ENCODE data around the gene BSG.
"Not testable (repeated sequence)": the region's sequence is repeated elsewhere in the genome, so short reads cannot be mapped to it uniquely, and the experiment has no call there.

Gene BSG

DNA sequence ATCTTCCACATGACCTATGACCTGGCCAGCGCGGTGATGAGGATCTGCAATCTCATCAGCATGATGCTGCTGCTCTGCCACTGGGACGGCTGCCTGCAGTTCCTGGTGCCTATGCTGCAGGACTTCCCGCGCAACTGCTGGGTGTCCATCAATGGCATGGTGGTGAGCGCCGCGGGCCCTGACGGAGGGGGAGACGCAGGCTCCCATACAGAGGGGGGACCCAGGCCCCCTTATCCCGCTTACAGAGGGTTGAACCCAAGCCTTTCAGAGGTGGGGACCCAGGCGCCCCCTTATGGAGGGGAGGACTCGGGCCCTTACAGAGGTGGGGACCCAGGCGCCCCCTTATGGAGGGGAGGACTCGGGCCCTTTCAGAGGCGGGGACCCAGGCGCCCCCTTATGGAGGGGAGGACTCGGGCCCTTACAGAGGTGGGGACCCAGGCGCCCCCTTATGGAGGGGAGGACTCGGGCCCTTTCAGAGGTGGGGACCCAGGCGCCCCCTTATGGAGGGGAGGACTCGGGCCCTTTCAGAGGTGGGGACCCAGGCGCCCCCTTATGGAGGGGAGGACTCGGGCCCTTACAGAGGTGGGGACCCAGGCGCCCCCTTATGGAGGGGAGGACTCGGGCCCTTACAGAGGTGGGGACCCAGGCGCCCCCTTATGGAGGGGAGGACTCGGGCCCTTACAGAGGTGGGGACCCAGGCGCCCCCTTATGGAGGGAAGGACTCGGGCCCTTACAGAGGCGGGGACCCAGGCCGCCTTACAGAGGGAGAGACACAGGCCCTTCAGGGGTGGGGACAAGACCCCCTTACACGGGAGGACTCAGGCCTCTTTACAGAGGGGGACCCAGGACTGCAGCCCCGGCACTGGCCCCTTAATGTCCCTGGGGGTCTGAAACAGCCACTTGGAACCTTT is 32.9 kb downstream of the BSG start:
- DNase-seq, result not testable (repeated sequence)

DNA sequence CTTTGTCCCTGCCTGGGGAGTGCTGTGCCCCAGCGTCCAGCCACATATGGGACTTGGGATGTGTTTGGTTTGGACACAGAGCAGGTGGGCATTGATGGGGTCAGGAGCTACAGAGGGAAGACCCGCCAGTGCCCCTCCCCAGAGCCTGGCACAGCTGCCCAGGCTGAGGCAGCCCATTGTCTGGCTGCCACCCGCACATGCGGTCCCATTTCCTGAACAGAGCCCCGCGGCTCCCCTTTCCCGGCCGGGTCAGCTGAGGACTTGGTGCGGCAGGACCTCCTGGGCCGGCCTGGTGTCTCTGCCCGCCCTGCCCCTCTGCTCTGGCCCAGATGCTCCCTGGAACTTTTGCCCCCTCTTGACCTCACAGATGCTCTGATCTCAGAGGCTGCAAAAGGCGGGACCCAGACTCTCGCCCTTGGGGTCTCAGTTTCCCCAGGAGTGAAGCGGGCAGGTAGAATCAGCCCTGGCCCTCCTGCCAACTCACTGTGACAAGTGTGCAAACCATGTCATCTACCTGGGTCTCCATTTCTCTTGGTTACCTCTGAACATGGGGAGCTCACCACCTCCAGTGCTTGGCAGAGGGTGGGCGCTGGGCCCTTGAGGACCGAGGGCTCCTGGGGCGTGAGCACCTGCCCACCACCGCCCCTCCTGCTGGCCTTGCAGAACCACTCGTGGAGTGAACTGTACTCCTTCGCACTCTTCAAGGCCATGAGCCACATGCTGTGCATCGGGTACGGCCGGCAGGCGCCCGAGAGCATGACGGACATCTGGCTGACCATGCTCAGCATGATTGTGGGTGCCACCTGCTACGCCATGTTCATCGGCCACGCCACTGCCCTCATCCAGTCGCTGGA is 35.1 kb downstream of the BSG start:
- no peak for DNase-seq

DNA sequence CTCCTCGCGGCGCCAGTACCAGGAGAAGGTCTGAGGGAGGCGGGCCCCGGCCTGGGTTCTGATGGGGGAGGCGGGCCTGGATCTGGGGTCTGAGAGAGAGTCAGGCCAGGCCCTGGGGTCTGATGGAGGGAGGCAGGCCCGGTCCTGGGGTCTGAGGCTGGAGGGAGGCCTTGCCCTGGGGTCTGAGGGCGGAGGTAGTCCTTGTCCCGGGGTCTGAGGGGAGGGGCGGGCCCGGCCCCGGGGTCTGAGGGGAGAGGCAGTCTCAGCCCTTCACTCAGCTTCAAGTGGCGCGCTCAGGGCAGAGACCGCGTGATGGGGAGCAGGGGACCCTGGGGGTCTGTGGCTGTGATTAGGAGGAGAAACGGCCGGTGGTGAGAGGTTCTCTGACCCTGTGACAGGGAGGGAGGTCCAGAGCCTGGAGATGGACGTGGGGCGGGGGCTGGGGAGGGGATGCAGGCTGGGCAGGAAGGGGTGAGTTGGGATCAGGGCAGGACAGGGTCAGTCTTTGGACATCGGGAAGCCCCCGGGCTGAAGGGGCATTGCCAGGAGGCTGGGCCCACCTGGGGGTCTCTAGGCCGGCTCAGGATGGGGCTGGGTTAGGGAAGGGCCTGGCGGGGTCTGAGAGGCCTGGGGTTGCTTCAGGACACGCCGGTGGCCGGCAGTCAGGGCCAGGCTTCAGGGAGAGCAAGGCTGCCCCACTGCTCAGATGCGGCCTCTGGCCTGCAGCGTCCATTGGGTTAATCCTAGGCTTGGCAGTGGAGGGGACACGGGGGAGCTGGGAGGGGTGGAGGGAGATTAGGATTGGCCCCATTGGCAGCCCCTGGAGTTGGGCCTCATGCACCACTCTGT is 36.0 kb downstream of the BSG start:
- no peak for DNase-seq

DNA sequence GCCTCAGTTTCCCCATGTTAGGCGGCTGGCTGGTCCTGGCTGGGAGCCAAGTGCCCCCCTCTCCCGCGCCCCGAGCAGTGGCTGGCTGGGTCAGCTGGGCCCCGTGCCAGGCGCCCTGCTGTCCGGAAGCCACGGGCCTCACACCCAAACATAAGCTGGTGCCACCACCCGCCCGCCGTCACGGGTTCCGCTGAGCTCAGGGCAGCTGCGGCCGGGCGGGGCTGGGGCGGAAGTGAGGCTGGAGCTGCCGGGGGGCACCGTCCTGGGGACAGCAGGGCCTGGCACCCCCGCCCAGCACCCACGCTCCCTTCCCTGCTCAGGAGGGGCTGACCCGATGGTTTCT is 36.6 kb downstream of the BSG start:
- no peak for DNase-seq

DNA sequence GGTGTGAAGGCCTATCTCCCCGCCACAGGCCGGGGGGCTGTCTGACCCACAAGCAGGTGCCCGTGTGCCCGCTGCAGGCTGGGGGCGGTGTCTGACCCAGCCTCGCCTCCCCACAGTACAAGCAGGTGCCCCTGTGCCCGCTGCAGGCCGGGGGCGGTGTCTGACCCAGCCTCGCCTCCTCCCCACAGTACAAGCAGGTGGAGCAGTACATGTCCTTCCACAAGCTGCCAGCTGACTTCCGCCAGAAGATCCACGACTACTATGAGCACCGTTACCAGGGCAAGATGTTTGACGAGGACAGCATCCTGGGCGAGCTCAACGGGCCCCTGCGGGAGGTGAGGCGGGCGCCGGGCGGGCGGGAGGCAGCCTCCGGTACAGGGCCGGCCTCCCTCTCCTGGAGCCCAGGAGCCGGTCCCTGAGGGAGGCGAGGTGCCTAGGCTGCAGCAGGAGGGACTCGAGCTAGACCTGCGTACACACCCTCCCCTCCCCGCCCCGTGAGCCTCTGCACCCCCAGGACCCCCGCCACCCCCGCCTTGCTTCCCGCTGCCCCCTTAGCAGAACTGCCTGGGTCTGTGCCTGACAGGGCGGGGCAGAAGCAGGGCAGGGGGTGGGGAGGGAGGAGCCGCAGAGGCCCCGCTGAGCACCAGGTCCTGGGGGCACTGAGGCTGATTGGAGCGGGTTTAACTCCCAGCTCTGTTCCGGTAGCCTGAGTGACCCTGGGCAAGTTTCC is 37.8 kb downstream of the BSG start:
- DNase-seq, result no peak

DNA sequence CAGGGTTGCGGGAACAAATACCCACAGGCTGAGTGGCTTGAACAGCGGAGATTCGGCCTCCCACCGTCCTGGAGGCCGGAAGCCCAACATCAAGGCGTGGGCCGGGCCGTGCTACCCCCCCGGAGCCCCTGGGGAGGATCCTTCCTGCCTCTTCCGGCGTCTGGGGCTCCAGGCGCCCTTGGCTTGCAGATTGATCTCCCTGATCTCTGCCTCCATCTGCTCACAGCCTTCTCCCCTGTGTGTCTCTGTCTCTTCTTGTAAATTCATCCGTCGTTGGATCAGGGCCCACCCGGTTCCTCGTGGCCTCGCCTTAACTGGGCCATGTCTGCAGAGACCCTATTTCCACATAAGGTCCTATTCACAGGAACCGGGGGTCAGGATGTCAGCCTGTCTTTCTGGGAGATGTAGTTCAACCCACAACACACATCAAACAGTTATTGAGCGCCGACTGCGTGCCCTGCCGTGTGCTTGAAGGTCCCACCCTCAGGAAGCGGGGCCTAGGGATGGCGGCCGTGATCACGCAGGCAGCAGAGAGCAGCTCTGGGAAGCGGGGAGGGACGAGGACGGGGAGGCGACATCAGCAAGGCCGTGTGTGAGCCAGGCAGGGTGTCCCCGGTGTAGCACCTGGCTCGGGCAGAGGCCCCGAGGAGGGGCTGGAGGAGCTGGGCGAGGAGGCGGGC is 38.5 kb downstream of the BSG start:
- no peak for DNase-seq

DNA sequence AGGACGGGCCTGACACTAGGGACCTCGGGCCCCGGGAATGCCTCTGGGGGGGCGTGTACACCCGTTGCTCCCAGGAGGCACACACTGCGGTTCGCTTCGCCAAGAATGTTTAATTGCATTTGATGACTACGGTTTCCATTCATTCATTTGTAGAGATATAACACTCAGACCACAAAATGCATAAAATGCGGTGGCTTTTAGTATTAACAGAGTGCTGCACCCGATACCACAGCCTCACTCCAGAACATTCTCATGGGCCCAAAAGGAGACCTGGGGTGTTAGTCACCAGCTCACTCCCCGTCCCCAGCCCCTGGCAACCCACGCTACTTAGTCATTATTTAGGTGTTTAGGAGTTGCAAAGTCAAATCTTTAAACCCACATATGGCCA is 39.1 kb downstream of the BSG start:
- DNase-seq, result no peak

DNA sequence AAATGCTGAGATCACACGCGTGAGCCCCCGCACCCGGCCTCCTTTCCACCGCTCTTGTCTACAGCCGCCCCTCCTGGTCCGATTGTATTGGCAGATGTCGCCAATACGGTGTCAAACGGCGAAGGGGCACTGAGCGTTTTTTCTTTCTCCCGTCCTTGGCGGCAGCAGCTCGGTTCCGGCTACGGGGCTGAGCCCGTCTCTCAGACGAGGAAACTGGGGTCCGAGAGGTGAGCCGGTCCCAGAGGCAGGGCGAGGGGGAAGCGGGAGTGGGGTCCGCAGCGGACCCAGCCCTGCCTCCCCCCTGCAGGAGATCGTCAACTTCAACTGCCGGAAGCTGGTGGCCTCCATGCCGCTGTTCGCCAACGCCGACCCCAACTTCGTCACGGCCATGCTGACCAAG is 40.5 kb downstream of the BSG start:
- no peak for DNase-seq

DNA sequence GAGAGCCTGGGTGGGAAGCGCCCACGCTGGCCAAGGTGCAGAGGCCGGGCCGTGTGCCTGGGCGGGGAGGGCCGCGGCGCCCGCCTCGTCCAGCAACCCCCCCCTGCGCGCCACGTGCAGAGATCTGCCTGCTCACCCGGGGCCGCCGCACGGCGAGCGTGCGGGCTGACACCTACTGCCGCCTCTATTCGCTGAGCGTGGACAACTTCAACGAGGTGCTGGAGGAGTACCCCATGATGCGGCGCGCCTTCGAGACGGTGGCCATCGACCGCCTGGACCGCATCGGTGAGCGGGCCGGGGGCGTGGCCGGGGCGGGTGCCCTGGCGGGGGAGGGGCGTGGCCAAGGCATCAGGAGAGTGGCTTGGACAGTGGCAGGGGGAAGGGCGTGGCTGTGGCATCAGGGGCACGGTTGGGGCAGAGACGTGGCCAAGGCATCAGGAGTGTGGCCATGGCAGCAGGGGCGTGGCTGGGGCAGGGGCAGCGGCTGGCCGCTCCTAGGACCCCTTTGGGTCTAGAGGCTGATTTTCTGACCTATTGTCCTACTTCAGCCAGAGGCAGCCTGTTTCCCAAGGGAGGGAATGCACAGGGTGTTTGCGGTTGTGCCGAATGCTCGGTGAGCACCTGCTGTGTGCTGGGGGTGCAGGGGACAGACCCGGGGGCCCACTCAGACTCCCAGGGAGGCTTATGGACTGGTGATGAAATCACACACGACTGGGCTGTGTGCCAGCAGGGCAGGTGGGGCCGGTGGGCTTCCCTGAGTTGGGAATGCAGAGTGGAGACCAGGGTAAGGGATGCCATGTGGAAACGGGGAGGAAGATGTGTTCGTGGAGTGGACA is 41.6 kb downstream of the BSG start:
- no peak for DNase-seq

DNA sequence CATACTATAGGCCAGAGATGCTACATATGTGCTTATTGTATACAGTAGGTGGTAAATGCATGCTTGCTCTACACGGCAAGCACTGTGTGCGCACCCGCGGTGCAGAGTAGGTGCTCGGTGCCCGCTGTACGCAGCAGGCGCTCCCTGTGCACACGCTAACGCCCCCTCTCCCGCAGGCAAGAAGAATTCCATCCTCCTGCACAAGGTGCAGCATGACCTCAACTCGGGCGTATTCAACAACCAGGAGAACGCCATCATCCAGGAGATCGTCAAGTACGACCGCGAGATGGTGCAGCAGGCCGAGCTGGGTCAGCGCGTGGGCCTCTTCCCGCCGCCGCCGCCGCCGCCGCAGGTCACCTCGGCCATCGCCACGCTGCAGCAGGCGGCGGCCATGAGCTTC is 43.2 kb downstream of the BSG start:
- DNase-seq, result no peak

DNA sequence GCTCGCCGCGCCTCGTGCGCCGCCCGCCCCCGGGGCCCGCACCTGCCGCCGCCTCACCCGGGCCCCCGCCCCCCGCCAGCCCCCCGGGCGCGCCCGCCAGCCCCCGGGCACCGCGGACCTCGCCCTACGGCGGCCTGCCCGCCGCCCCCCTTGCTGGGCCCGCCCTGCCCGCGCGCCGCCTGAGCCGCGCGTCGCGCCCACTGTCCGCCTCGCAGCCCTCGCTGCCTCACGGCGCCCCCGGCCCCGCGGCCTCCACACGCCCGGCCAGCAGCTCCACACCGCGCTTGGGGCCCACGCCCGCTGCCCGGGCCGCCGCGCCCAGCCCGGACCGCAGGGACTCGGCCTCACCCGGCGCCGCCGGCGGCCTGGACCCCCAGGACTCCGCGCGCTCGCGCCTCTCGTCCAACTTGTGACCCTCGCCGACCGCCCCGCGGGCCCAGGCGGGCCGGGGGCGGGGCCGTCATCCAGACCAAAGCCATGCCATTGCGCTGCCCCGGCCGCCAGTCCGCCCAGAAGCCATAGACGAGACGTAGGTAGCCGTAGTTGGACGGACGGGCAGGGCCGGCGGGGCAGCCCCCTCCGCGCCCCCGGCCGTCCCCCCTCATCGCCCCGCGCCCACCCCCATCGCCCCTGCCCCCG is 43.8 kb downstream of the BSG start:
- no peak for DNase-seq

DNA sequence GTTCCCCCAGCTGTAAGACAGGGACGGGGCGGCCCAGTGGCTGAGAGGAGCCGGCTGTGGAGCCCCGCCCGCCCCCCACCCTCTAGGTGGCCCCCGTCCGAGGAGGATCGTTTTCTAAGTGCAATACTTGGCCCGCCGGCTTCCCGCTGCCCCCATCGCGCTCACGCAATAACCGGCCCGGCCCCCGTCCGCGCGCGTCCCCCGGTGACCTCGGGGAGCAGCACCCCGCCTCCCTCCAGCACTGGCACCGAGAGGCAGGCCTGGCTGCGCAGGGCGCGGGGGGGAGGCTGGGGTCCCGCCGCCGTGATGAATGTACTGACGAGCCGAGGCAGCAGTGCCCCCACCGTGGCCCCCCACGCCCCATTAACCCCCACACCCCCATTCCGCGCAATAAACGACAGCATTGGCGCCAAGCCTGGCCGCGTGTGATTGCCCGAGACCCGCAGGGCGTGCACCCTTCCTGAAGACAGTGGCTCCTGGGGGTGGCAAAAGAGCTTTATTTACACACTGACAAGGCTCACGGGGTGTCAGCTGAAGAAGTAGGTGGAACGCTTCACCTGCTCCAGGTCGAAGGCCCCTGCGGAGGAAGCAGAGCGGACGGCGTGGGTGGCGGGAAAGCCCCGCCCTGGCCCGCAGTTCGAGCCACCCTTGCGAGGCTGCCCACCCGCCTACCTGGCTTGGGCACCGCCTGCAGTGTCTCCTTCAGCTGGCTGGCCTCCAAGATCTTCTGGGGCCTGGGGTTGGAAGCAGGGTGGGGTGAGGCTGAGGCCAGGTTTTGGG is 44.5 kb downstream of the BSG start:
- DNase-seq, result no peak

DNA sequence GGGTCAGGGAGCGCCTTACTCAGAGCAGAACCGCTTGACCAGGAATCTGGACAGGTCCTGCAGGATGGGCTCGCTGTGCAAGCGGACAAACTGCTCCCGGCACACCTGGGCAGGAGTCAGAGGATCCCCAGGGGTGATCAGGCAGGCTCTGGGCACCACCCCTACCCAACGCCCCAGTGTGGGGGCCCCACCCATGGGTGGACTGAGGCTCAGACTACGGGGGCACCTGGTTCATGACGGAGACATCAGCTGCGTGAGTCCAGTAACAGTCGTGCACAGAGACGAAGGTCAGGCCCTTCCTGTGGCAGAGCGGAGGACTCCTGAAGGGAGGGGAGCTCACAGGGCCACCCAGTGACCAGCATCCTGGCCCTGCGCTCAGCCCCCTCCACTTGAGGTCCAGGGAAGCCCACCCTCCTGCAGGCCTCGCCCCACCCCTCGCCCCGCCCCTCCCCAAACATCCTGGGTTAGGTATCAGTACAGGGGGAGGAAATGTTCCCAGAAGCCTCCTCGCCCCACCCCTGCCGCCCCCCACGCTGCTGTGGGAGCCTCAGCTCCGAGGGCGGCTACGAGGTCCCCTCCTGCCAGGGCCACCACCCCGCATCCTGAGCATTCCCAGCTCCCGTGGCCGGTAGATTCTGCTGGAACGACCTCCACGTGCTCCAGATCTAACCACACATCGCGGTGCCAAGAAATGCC is 45.3 kb downstream of the BSG start:
- DNase-seq, result no peak

DNA sequence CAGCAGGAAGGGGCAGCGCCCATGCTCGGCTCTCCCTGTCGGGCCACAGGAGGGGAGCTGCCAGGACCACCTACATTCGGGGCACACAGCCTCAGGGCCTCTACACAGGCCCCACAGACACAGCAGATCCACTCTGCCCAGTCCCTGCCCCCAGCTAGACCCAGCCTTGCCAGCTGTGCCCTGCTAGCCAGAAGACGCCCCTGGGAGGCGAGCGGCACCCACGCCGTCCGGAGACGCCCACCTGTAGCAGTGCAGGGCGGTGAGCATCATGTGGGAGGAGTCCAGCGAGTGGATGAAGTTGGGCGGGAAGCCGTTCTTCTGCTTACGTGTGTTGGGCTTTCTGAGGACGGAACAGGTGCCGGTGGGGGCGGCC is 45.8 kb downstream of the BSG start:
- DNase-seq, result no peak

DNA sequence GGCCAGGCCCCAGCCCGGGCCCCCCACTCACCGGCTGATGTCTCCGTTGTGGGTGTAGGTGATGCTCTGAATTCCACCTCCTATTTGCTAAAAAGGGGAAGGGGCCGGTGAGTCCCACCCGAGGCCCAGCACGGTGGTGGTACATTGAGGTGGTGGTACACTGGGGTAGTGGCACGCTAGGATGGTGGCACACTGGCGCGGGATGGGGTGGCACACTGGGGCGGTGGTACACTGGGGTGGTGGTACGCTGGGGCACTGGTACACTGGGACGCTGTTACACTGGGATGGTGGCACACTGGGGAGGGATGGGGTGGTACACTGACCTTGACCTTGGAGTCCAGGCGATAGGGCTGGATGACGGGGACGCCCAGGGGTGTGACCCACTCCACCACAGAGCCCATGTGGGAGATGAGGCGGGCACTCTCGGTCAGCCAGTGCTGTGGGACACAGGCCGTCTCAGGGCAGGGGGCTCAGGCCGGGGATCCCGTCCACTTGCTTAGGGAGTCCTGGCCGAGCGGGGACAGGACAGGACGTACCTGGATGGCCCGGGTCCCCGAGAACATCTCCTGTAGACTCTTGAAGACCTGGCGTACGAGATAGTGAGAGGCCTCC is 46.4 kb downstream of the BSG start:
- no peak for DNase-seq

DNA sequence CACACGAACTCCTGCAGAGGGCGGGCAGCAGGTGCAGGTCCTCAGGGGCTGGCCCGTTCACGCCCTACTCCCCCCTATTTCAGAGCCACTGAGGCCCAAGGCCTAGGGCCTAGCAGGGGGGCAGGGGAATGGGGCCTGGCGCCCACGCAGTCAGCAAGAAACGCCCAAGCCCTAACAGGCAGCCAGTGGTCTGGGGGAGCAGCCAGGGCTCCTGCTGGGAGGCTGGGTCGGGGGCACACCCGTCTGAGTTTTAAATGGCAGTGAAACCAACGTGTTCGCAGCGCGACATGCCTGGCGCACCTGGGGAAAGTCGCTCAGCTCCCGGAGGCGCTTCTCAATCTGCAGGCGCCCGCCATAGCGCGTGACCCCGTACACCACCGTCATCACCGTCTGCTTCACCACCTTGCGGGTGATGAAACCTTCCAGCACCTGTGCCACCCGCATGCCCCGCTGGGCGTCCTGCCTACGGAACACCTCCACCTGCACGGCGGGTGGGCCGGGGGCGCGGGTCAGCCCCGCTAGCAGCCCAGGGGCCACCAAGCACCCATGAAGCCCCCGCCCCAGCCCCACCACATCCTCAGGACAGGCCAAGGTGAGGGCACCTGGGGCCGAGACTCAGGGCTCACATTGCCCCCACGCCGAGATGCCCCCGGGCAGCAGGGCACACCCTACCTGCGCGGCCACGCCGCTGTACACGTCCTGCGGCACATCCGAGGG is 47.0 kb downstream of the BSG start:
- DNase-seq, result no peak

DNA sequence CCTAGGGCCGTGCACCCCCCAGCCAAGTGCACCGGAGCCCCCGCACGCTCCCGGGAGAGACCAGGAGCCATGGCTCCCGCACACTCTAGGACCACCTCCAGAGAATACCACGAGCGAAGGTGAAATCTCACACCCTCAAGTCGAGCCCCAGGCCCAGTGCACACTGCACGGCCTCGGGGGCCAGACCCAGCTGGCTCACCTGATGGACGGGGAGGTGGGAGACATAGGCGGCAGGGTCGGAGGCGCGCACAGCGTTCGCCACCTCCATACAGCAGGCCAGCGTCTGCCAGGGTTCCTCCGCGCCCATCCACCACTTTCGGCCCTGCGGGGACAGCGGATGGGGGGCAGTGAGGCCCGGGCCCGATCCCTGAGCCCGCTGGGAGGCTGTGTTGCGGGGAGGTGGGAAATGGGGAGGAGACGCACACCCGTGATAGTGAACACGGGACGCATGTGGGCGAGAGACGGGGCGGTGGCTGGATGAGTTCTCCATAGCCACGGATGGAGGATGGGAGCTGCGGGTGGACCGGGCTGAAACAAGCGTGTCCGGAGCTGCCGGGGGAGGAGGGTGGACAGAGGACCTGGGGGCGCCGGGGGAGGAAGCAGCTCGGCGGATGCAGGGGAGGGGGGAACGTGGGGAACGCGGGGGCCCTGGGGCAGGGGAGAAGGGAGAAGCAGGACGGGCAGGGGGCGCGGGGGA is 47.9 kb downstream of the BSG start:
- DNase-seq, result no peak

All from SW 1271 (cell line).